Stimulated activated CD8-positive, alpha-beta memory T cell treated with anti-CD3 and anti-CD28 coated beads, Interleukin-4, amount 100 ng/mL, for 4 hours (primary cell): ENCODE results near the gene GRIK2.
"Not testable (repeated sequence)": the region's sequence is repeated elsewhere in the genome, so short reads cannot be mapped to it uniquely, and the experiment has no call there.

Source experiments
- DNase-seq, 2 donors: peaks; one replicate each; pipeline ENCODE4 v3.0.0-alpha.2; 2020; ENCODE audit warnings: low read depth in 2 of 2, low spot score in 1 of 2

The GRIK2 gene

GRCh38 chr6:101393251-101393828, at the start of gene GRIK2:
TSS of gene GRIK2 (plus strand) at chr6:101393708.
- no peak for DNase-seq

DNA sequence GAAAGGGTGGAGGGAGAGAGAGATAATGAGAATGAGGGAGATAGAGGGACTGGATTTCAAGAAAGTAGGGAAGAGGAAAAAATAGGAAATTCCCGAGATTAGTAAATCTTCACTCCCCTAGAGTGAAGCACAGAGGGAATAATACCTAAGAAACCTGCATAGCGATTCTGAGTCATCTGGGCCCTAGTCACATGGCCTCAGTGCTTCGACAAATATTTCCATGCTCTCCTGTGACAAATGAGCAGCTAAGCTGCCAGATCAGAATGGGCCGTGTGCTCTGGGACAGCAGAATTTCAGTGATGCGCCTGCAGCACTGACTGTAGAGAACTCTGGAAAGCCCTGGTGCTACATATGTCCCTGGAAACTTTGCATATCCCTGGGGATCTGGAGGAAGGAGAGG, 48.6 kb upstream of the GRIK2 start:
- DNase-seq = no peak

DNA sequence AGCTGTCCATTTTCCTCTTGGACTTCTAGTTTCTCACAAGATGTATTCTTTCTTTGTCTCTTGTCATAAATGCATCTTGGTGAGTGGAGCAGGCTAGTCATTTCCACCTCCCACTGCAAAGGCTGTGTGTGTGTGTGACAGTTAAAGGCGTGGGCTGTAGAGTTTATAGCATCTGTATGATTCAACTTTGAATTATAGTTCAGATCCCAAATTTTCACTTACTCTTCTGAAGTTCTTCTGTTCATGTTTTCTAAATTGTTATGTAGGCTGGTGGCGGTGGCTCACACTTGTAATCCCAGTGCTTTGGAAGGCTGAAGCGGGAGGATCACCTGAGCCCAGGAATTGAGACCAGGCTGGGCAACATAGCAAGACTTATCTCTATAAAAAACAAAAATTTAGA, 44.7 kb upstream of the GRIK2 start:
- DNase-seq = no peak

GRCh38 chr6:101350631-101351030, 42.9 kb upstream of the GRIK2 start:
- not testable (repeated sequence) for DNase-seq

DNA sequence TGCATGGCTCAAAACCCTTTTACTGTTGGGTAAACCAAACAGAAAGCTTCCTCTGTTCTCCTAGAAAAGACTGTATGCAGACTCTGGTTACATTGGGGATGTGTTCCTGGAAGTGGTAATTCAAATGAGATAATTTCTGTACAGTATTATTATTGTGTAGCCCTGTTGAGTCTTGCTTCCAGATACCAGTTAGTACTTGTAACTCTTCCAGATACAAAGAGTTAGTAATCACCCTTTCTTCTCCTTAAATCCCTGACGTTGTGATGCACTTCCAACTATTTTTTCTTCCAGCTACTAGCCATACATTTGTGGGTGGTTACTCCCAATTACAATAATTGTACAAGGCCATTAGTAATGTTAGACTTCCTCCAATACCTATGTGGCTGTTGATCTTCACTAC, 42.3 kb upstream of the GRIK2 start:
- DNase-seq = no peak

DNA sequence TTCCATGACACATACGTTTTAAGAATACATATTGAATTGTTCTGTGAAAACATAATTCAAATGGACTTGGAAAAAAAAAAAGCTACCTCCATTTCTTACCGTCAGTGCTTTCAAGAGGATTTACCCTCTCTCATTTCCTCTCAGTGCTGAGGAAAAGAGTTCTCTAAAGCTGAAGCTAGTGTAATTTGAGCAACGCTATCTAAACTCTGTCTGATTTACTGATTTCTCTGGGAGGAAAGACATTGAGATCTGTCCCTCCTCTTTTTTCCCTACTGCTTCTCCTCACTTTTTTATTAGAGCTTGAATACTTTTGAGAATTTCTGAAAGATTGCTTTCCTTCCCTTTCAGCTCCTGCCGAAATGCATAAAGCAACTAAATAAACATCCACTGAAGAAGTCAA, 41.2 kb upstream of the GRIK2 start:
- no peak for DNase-seq

DNA sequence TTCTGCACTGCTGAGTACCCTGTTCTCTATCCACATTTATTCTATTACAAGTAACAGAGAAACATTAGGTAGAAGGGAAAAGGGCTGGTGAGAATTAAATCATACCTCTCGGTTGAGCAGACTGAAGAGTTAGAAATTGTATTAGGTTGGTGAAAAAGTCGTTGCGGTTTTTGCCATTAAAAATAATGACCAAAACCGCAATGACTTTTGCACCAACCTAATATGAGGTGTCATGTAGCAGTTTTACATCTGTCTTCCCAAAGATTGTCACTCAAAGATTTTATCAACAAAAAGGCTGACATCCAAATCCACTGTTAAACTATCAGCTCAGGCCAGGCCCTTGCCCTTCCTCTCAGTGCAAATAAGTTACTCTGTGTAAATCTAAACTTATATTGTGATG, 28.3 kb upstream of the GRIK2 start:
- no peak for DNase-seq

DNA sequence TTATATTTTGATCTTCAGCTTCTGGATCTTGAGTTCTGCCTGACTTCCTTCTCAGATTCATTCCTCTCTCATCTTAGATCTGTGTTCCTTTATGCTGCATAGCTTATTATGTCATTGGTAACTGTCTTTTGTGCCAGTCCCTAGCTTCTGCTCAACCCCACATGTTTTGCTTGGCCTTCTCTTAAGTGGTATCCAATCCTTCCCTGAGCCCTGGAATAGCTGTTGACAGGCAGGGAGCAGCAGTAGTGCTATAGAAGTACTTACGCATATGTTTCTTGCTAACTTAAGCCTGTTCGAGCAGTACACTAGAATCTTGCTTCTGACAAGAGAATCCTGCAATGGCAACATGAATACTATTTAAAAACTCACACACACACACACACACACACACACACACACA, 13.6 kb upstream of the GRIK2 start:
- DNase-seq = no peak

GRCh38 chr6:101380897-101381630, 12.4 kb upstream of the GRIK2 start:
- DNase-seq = no peak

DNA sequence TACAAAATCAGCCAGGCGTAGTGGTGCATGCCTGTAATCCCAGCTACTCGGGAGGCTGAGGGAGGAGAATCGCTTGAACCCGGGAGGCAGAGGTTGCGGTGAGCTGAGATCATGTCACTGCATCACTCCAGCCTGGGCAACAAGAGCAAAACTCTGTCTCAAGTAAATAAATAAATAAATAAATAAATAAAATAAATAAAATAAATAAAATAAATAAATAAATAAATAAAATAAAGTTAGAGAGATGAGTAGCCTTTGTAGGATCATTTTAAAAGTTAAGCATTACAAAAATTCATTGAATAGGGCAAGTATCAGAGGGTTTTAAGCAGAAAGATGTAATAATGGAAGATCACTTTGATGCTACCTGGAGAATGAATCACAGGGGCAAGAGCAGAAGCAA, 9.8 kb upstream of the GRIK2 start:
- DNase-seq = not testable (repeated sequence)

- DNase-seq = no peak
Observed at GRCh38 chr6:101386982-101387381, 6.5 kb upstream of the GRIK2 start.

GRCh38 chr6:101391772-101392585, 1.5 kb upstream of the GRIK2 start:
- DNase-seq = no peak

GRCh38 chr6:101392586-101393230, 800 bp upstream of the GRIK2 start:
- DNase-seq = no peak

DNA sequence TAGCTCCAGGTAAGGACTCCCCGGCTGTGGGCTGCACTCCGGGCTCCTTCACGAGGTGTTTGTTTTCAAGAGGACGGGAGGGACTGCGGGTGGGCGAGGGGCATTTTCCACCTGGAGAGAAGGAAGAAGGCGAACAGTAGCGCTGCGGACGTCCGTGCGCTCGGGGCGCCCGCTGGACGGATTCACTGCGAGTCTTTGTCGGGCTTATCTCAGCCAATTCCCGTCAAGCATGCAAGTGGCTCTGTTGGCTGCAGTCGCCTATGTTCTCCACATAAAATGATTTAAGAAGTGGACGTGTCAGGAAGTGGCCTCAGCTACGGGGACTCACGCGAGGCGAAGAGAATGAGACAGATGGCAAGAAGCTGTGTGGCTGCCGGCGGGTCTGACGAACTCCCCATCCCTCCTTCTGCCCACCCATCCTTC, 332 bp downstream of the GRIK2 start:
- no peak for DNase-seq

DNA sequence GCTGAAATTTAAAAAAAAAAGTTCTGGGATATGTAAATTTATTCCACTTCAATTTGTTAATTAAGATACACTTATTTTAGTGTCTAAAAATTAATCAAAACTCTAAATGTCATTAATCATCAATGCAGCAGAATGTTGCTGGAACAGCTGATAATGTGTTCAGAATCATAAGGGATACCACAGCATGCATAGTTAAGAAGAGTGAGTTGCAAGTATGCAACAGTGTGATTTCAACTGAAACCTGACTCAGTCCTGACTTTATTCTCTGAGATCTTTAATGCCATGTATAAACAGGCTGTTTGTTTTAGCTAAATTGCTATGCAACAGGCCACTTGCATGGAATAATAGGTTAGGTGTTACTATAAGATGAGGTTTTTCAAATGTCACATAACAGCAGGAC, 1.4 kb downstream of the GRIK2 start:
- no peak for DNase-seq

DNA sequence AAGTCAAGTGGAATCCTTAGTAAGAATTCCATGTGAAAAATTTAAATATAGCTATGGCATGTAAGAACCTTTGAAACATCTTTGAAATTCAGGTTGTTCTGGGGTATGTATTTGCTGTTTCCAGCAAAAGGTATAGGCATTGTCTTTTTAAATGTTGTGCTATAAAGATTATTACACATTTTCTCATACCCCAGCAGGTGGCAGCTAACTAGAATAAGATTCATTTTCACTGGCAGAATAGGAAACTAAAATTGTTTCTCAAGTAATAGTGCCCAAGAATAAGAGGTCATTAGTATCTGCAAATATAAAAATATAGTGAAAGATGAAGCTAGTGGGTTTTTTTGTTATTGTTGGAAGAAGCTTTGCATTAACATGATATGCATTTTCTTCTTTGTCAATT, 1.8 kb downstream of the GRIK2 start:
- no peak for DNase-seq

DNA sequence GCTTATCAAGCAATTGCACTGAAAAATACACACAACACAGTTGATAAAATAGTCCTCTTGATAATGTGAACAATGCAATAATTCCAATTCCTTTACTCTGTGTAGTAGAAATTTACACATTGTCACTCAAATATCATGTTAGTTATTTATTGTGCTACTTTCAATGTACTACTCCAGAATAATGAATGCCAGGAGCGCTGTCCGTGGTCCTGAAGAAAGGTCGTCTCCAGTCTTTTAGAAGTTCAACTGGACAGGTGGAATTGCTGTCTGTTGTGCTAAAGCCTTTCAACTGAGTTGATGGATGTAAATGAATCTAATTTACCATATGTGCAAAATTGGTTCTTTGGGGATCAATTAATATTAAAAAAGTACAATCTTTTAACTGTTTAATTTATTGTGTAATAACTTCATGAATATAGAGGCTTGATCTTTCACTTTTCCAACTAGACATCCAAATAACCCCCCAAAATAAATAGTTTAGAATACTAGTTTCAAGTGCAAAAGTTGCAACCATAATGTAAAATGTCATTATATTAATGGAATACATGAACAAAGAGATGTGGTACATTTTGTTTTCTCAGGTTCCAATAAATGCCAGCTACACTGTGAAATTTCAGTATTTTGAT, 3.2 kb downstream of the GRIK2 start:
- DNase-seq = no peak

DNA sequence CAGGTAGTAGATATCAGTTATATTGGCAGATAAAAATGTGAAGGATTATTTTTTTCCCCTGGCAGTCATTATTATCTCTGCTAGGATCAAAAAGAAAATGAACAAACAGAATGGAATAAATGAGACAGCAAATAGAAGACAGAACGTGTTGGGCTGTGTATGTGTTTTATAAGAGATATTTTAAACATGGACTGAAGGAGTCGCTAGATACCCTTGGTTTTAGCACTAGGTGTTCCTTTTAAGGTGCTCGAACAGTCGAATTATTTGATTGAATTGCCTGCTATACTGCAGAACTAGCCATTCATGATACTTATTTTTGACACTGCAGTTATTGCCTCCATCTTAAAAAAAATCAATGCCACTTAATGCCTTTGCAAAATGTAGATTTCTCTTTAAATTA, 3.7 kb downstream of the GRIK2 start:
- DNase-seq = no peak

DNA sequence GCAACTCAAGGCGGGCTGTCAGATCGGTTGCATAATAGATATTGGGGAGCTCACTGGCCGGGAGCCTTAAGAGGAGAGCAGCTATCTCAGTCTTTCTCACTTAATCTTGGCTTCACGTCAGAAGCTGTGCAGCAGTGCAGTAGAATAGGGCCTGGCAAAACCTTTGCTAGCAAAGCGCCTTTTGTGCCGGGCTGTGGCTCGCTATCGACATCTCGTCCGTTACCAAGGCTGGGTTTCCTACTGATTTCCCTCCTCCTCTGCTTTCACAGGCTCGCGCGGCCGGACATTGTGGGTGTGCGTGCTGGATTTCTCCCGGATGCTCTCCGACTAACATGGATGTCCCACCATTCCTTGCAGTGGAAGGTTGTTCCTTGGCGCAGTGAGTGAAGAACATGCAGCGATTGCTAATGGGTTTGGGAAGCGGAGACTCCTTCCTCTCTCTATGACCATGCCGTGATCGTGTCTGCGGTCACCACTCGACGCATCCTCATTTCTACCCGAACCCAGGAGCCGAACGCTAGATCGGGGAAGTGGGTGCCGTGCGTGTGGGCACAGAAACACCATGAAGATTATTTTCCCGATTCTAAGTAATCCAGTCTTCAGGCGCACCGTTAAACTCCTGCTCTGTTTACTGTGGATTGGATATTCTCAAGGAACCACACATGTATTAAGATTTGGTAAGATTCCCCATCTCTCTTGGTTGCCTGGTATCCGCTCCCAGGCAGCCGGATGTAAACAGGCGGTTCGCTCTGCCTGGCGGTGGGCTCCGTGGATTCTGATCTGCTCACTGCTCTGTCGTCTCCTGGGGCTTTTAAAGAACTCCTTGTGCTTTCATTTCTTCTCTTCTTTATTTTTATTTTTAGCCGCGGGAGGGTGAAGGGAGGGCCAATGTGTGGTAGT, 5.5 kb downstream of the GRIK2 start:
- DNase-seq = no peak

DNA sequence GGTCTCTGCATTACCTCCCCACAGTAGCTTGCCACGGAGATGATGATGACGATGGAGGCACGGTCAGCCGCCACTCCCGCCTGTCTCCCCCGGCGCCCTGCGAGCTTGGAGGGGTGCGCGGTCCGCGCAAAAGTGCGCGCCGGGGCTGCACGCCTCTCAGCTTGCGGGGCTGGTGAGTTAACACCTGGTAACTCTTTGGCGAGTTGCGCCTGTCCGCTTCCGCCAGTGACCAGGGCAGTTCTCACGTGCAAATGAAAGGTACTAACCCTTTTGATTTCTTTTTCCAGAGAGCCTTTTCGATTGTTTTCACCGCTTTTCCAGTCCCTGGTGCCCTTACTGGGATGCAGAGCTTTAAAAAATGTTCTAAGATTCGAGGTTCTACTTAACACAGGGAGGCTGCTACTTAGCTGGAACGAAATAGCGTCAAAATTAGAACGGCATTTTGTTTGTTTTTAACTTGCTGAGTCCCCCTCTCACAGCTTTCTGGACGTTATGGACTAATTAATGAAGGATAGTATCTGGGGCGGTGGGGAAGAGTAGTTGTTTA, 6.2 kb downstream of the GRIK2 start:
- DNase-seq = no peak
